ENCODE results near the gene ARL6IP1.
"Not testable (repeated sequence)": the region's sequence is repeated elsewhere in the genome, so short reads cannot be mapped to it uniquely, and the experiment has no call there.

The ARL6IP1 gene

GRCh38 chr16:18799500-18799899, 1.8 kb downstream of the ARL6IP1 start:
- no peak for DNase-seq (ENCODE audit: low read depth)

- no peak for DNase-seq (ENCODE audit: low read depth)
Measured at GRCh38 chr16:18797746-18798145, 3.6 kb downstream of the ARL6IP1 start.

- DNase-seq (ENCODE audit: low read depth): no peak
Measured at GRCh38 chr16:18796377-18796776, 5.0 kb downstream of the ARL6IP1 start.

- no peak for DNase-seq (ENCODE audit: low read depth)
Measured at GRCh38 chr16:18792836-18793433, 8.4 kb downstream of the ARL6IP1 start.

GRCh38 chr16:18789850-18790706, 11.3 kb downstream of the ARL6IP1 start, which contains the start of gene RPS15A:
RPS15A (minus strand) TSS chr16:18790334; CDS start chr16:18789113, 1,221 bp downstream.
- peak; percentile 96 for DNase-seq (ENCODE audit: low read depth)

- DNase-seq (ENCODE audit: low read depth): no peak
Measured at GRCh38 chr16:18789515-18789849, 11.9 kb downstream of the ARL6IP1 start.

GRCh38 chr16:18788828-18789514, 12.4 kb downstream of the ARL6IP1 start:
- no peak for DNase-seq (ENCODE audit: low read depth)

- DNase-seq (ENCODE audit: low read depth): no peak
Measured at GRCh38 chr16:18784917-18785623, 16.3 kb downstream of the ARL6IP1 start.

- DNase-seq (ENCODE audit: low read depth): no peak
Measured at GRCh38 chr16:18783430-18784341, 17.7 kb downstream of the ARL6IP1 start.

GRCh38 chr16:18782697-18783429, 18.5 kb downstream of the ARL6IP1 start:
- DNase-seq (ENCODE audit: low read depth): no peak

- not testable (repeated sequence) for DNase-seq (ENCODE audit: low read depth)
Measured at GRCh38 chr16:18781232-18781631, 20.1 kb downstream of the ARL6IP1 start.

GRCh38 chr16:18780460-18781026, 20.8 kb downstream of the ARL6IP1 start:
- not testable (repeated sequence) for DNase-seq (ENCODE audit: low read depth)

GRCh38 chr16:18777664-18778063, 23.7 kb downstream of the ARL6IP1 start:
- DNase-seq (ENCODE audit: low read depth): not testable (repeated sequence)

GRCh38 chr16:18776334-18776733, 25.0 kb downstream of the ARL6IP1 start:
- DNase-seq (ENCODE audit: low read depth): not testable (repeated sequence)

GRCh38 chr16:18774651-18775050, 26.7 kb downstream of the ARL6IP1 start:
- not testable (repeated sequence) for DNase-seq (ENCODE audit: low read depth)

GRCh38 chr16:18772171-18772570, 29.2 kb downstream of the ARL6IP1 start:
- DNase-seq (ENCODE audit: low read depth): not testable (repeated sequence)

GRCh38 chr16:18770336-18770962, 30.9 kb downstream of the ARL6IP1 start:
- DNase-seq (ENCODE audit: low read depth): not testable (repeated sequence)

- not testable (repeated sequence) for DNase-seq (ENCODE audit: low read depth)
Measured at GRCh38 chr16:18767217-18767616, 34.1 kb downstream of the ARL6IP1 start.

GRCh38 chr16:18762713-18763112, 38.6 kb downstream of the ARL6IP1 start:
- DNase-seq (ENCODE audit: low read depth): not testable (repeated sequence)

All from fibroblast of the conjunctiva (primary cell).